ENCODE measurements around the gene MBLAC1. TPM values are rescaled to one million over a fixed set of nuclear protein-coding genes. Genes with fewer than 3 reads are reported as not detected.

MBLAC1 gene
- total and polyA plus RNA-seq, 9 of the 15 experiments (the other 6 are each of a cell fraction or from before 2014, with no cell fraction given), result 0.03 to 3.1 (median 0.52) TPM

- no peak for TF ChIP-seq PYGO2 (tag; IDR thresholded peaks at IDR 0.05)
- no peak for TF ChIP-seq SRSF9 (IDR thresholded peaks at IDR 0.05; ENCODE audit: borderline replicate concordance, low read depth, low read length)
- no peak for TF ChIP-seq TSC22D4 (tag; IDR thresholded peaks at IDR 0.05)
- TF ChIP-seq RERE (CRISPR knock-in tag; IDR thresholded peaks at IDR 0.05; ENCODE audit: borderline replicate concordance), result no peak
- no peak for TF ChIP-seq PBX2 (CRISPR knock-in tag; IDR thresholded peaks at IDR 0.05; ENCODE audit: low read depth)
- peak; percentile 44; the same call in 1 of the 2 replicates for TF ChIP-seq PBX2 (tag; conservative IDR thresholded peaks at IDR 0.05; ENCODE audit: low read depth)
- TF ChIP-seq JUND (IDR thresholded peaks at IDR 0.05; ENCODE audit: borderline replicate concordance, low read depth, low read length), result peak; percentile 96
- peak; percentile 86 for TF ChIP-seq JUND (tag; IDR thresholded peaks at IDR 0.05; ENCODE audit: borderline replicate concordance, low read depth, low read length)
- peak in 1 of 2 experiments; percentile 86; a peak in 1 of 4 replicates for TF ChIP-seq TEAD1 (CRISPR knock-in tag; IDR thresholded peaks at IDR 0.05)
- TF ChIP-seq ZZZ3 (IDR thresholded peaks at IDR 0.05), result no peak
- TF ChIP-seq NR2F6 (CRISPR knock-in tag; IDR thresholded peaks at IDR 0.05), result no peak
- TF ChIP-seq MEF2D (tag; conservative IDR thresholded peaks at IDR 0.05; ENCODE audit: low read depth), result no peak
- TF ChIP-seq NEUROD1 (IDR thresholded peaks at IDR 0.05; ENCODE audit: borderline replicate concordance, low read depth, low read length, partially characterized antibody), result peak; percentile 39
- no peak for TF ChIP-seq KLF1 (tag; IDR thresholded peaks at IDR 0.05)
- TF ChIP-seq SIN3B (IDR thresholded peaks at IDR 0.05; ENCODE audit: low read depth), result no peak
- no peak for TF ChIP-seq POLR2H (tag; IDR thresholded peaks at IDR 0.05; ENCODE audit: low read depth)
- TF ChIP-seq HOXB6 (CRISPR knock-in tag; IDR thresholded peaks at IDR 0.05; ENCODE audit: borderline replicate concordance), result no peak
- no peak for TF ChIP-seq BRF1 (IDR thresholded peaks at IDR 0.05; ENCODE audit: borderline replicate concordance, extremely low read depth, insufficient read length)
- no peak for TF ChIP-seq FOXJ2 (tag; IDR thresholded peaks at IDR 0.05)
- TF ChIP-seq HDAC2 (IDR thresholded peaks at IDR 0.05), result no peak; the same call in 1 of the 2 replicates
Observed at GRCh38 chr7:100157334-100158228, 30.8 kb downstream of the MBLAC1 start (continued).
